Measurements from ENCODE around the gene ZCCHC18. TPM values are rescaled to one million over a fixed set of nuclear protein-coding genes. Genes with fewer than 3 reads are reported as not detected.

ZCCHC18 gene
- total and polyA plus RNA-seq, 2 donors (not counting 1 experiment from before 2014, with no cell fraction given) = 16.9 to 28.2 TPM

- peak overlapping the region; percentile 53 for H3K4me2 ChIP-seq (replicated peaks; ENCODE audit: low read depth, low read length, poor library complexity, severe bottlenecking)
- H3K4me3 ChIP-seq (ENCODE audit: control extremely low read depth in 1 of 5, extremely low read depth in 1 of 5, insufficient read depth in 1 of 5, low read depth in 2 of 5, low read length in 4 of 5) = no peak overlapping the region
These were observed 10.5 kb downstream of the ZCCHC18 start for GRCh38 chrX:104122829-104123228.

More at GRCh38 chrX:104122829-104123228, 10.5 kb downstream of the ZCCHC18 start:
- Mint-ChIP-seq H3K4me3 (peak overlapping the region; percentile 74), H3K4me1 (peaks cover 57% of the 10 kb centered on the region), H3K27ac (peak overlapping the region; percentile 97), H3K27me3 (no peaks in the 10 kb centered on the region), H3K9me3 (ENCODE audit: insufficient read depth) (no peaks in the 10 kb centered on the region)
- Histone ChIP-seq H3K4me1 (ENCODE audit: control insufficient read depth in 2 of 2, insufficient read depth in 2 of 2, low read length in 2 of 2) (peaks cover 39 to 60% of the 10 kb centered on the region in 2 donors), H4K20me1 (ENCODE audit: control insufficient read depth, insufficient read depth, low read length, poor library complexity, severe bottlenecking) (no peaks in the 10 kb centered on the region), H3K36me3 (replicated peaks in 1 of 2; ENCODE audit: control extremely low read depth in 1 of 2, control insufficient read depth in 1 of 2, extremely low read depth in 1 of 2, insufficient read depth in 2 of 2, low read length in 1 of 2) (no peaks in the 10 kb centered on the region), H3K27me3 (replicated peaks in 1 of 4; ENCODE audit: control extremely low read depth in 1 of 4, control insufficient read depth in 3 of 4, insufficient read depth in 4 of 4, low read length in 3 of 4) (no peaks in the 10 kb centered on the region), H3K9me3 (ENCODE audit: control extremely low read depth in 1 of 3, control insufficient read depth in 2 of 3, insufficient read depth in 1 of 3, low read length in 2 of 3) (peaks cover 0 to 8% (median 0%) of the 10 kb centered on the region in 3 donors), H3K27ac (ENCODE audit: low read length in 2 of 2) (peak overlapping the region; percentile 57 to 78), H3K9ac (ENCODE audit: low read length) (peak overlapping the region; percentile 13), H2AFZ (ENCODE audit: insufficient read depth, low read depth, low read length, poor library complexity, severe bottlenecking) (no peak overlapping the region), H3K79me2 (ENCODE audit: control insufficient read depth, insufficient read depth, low read length) (no peaks in the 10 kb centered on the region)
- ChIA-PET CTCF (interaction anchor here (0.9 to 1.5 kb wide), 5 partner anchors 9 to 34 kb away, joined by 3 to 13 read pairs (median 4); partner anchors contain the start of genes SLC25A53 and ZCCHC18), POLR2A (interaction anchor here (0.7 to 1.3 kb wide), 3 partner anchors 11 to 34 kb away, joined by 3 to 5 read pairs (median 4); partner anchors contain the start of genes SLC25A53 and ZCCHC18)
- DNase-seq (peak; percentile 38), ATAC-seq (ENCODE audit: low read depth) (peak; percentile 68)
- WGBS (ENCODE audit: insufficient coverage) = 0% methylated on average over 3 of the region's 5 CpGs
- TF ChIP-seq EZH2 (IDR thresholded peaks at IDR 0.05; ENCODE audit: borderline replicate concordance, insufficient read depth, low read depth, low read length, poor library complexity, severe bottlenecking) = no peak
- TF ChIP-seq CTCF (IDR thresholded peaks at IDR 0.05) = no peak
- intact Hi-C loops (cut with micrococcal nuclease) = no loop called here
